HepG2 (cell line): ENCODE measurements around the gene GRIK4. TPM values are rescaled to one million over a fixed set of nuclear protein-coding genes. Genes with fewer than 3 reads are reported as not detected.
A peak's percentile ranks its signal among the peaks of the same experiment; 100 is the strongest.

Experiments used
- ADNP ChIP-seq: sonication (generic); formaldehyde crosslinking; IDR thresholded peaks from 2 replicates; pipeline ENCODE4 v1.4.0; 2020; ENCODE audit warnings: missing genetic modification reagents
- ARID5B ChIP-seq: IDR thresholded peaks from 2 replicates; pipeline ENCODE4 v1.4.0; 2020; ENCODE audit warnings: mild to moderate bottlenecking, missing genetic modification reagents
- ARNTL ChIP-seq: sonication (generic); formaldehyde crosslinking; IDR thresholded peaks from 2 replicates; pipeline ENCODE4 v1.4.0; 2020; ENCODE audit warnings: mild to moderate bottlenecking, missing genetic modification reagents
- CBFB ChIP-seq: sonication (generic); formaldehyde crosslinking; IDR thresholded peaks from 2 replicates; pipeline ENCODE4 v1.4.0; 2020; ENCODE audit warnings: missing genetic modification reagents
- CBX5 ChIP-seq: sonication (generic); formaldehyde crosslinking; IDR thresholded peaks from 2 replicates; pipeline ENCODE4 v1.4.0; 2020; ENCODE audit warnings: missing genetic modification reagents, borderline replicate concordance
- CEBPG ChIP-seq: IDR thresholded peaks from 2 replicates; pipeline ENCODE4 v1.6.1; 2016
- ELF4 ChIP-seq: sonication (generic); formaldehyde crosslinking; IDR thresholded peaks from 2 replicates; pipeline ENCODE4 v1.5.0; 2020; ENCODE audit warnings: missing genetic modification reagents, mild to moderate bottlenecking, moderate library complexity, borderline replicate concordance
- FOXK2 ChIP-seq: fragments of 450-650 bp; IDR thresholded peaks from 2 replicates; pipeline ENCODE4 v1.6.1; 2016
- HES4 ChIP-seq: sonication (generic); formaldehyde crosslinking; IDR thresholded peaks from 2 replicates; pipeline ENCODE4 v1.9.0; 2021; ENCODE audit warnings: mild to moderate bottlenecking, missing genetic modification reagents, borderline replicate concordance
- KLF9 ChIP-seq: IDR thresholded peaks from 2 replicates; pipeline ENCODE4 v1.6.1; 2016; ENCODE audit warnings: low read depth
- MAFF ChIP-seq: IDR thresholded peaks from 2 replicates; pipeline ENCODE4 v1.6.1; 2011; ENCODE audit warnings: low read depth, low read length, improper control_type of control experiment
- PLRG1 ChIP-seq: fragments of 450-650 bp; conservative IDR thresholded peaks from 2 replicates; pipeline ENCODE4 v1.6.1; 2016
- SNAPC2 ChIP-seq: sonication (generic); formaldehyde crosslinking; IDR thresholded peaks from 2 replicates; pipeline ENCODE4 v1.8.1; 2022; ENCODE audit warnings: mild to moderate bottlenecking, missing genetic modification reagents
- SOX5 ChIP-seq: IDR thresholded peaks from 2 replicates; pipeline ENCODE4 v1.6.1; 2016; ENCODE audit warnings: borderline replicate concordance
- SP4 ChIP-seq: sonication (generic); formaldehyde crosslinking; IDR thresholded peaks from 2 replicates; pipeline ENCODE4 v1.8.1; 2023; ENCODE audit warnings: mild to moderate bottlenecking, missing genetic modification reagents
- SRY ChIP-seq: sonication (generic); formaldehyde crosslinking; IDR thresholded peaks from 2 replicates; pipeline ENCODE4 v1.8.0; 2022; ENCODE audit warnings: mild to moderate bottlenecking, missing genetic modification reagents
- ZNF160 ChIP-seq: sonication (generic); formaldehyde crosslinking; IDR thresholded peaks from 2 replicates; pipeline ENCODE4 v1.8.0; 2022; ENCODE audit warnings: mild to moderate bottlenecking, inconsistent platforms, missing genetic modification reagents
- ZNF180 ChIP-seq: sonication (generic); formaldehyde crosslinking; IDR thresholded peaks from 2 replicates; pipeline ENCODE4 v1.4.0; 2020; ENCODE audit warnings: low read depth, missing genetic modification reagents, borderline replicate concordance
- ZNF703 ChIP-seq: sonication (generic); formaldehyde crosslinking; IDR thresholded peaks from 2 replicates; pipeline ENCODE4 v1.5.1; 2020; ENCODE audit warnings: missing genetic modification reagents, mild to moderate bottlenecking, moderate library complexity, borderline replicate concordance
- ZNF713 ChIP-seq: sonication (generic); formaldehyde crosslinking; IDR thresholded peaks from 2 replicates; pipeline ENCODE4 v1.4.0; 2020; ENCODE audit warnings: mild to moderate bottlenecking, missing genetic modification reagents
- polyA plus RNA-seq, 8 experiments: library from polyadenylated mRNA; depleted of rRNA in 3 of 8; stranded (reverse) in 7 of 8; unstranded in 1 of 8; fragments of >200 nt; fragmentation: Illumina TruSeq in 4 of 8; extraction: Trizol in 4 of 8; gene quantifications; 2 replicates each; pipeline versions ENCODE4 v1.2.1 to v1.2.3, GENCODE V29; 2011 to 2016; ENCODE audit warnings: low read depth in 4 of 8, missing spikeins in 1 of 8, mixed read lengths in 1 of 8; ENCODE audit not compliant: insufficient read depth in 1 of 8
- total RNA-seq, 5 experiments: library from RNA; depleted of rRNA; stranded (reverse); fragments of >200 nt; fragmentation: Illumina TruSeq; extraction: Trizol; gene quantifications; 2 replicates each; pipeline ENCODE4 v1.2.3, GENCODE V29; 2016; ENCODE audit warnings: low read depth in 1 of 5
- TF ChIP-seq, protein P1 (sequence below): sonication (generic); formaldehyde crosslinking; conservative IDR thresholded peaks from 2 replicates; pipeline ENCODE4 v1.8.1; 2023; ENCODE audit warnings: missing genetic modification reagents
- TF ChIP-seq, protein P2 (sequence below): sonication (generic); formaldehyde crosslinking; IDR thresholded peaks from 2 replicates; pipeline ENCODE4 v1.4.0; 2020; ENCODE audit warnings: missing genetic modification reagents, borderline replicate concordance
- TF ChIP-seq, protein P3 (sequence below): sonication (generic); formaldehyde crosslinking; IDR thresholded peaks from 2 replicates; pipeline ENCODE4 v1.8.0; 2022; ENCODE audit warnings: low read depth, missing genetic modification reagents
- TF ChIP-seq, protein P4 (sequence below): sonication (generic); formaldehyde crosslinking; IDR thresholded peaks from 2 replicates; pipeline ENCODE4 v1.8.0; 2022; ENCODE audit warnings: mild to moderate bottlenecking, missing genetic modification reagents, moderate library complexity

Gene GRIK4
- total and polyA plus RNA-seq, 2 of the 13 experiments (the other 11 are each of a cell fraction or from before 2014, with no cell fraction given), result 0.04 to 0.07 TPM

- TF ChIP-seq, protein P1, sequence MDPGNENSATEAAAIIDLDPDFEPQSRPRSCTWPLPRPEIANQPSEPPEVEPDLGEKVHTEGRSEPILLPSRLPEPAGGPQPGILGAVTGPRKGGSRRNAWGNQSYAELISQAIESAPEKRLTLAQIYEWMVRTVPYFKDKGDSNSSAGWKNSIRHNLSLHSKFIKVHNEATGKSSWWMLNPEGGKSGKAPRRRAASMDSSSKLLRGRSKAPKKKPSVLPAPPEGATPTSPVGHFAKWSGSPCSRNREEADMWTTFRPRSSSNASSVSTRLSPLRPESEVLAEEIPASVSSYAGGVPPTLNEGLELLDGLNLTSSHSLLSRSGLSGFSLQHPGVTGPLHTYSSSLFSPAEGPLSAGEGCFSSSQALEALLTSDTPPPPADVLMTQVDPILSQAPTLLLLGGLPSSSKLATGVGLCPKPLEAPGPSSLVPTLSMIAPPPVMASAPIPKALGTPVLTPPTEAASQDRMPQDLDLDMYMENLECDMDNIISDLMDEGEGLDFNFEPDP (CRISPR knock-in tag), result no peak
- TF ChIP-seq ZNF160 (no peak), CBX5 (no peak), SRY (CRISPR knock-in tag) (no peak), ZNF180 (CRISPR knock-in tag) (no peak), SOX5 (CRISPR knock-in tag) (peak; percentile 74; the same call in 1 of the 2 replicates), SP4 (CRISPR knock-in tag) (no peak), SNAPC2 (CRISPR knock-in tag) (no peak), ARNTL (CRISPR knock-in tag) (no peak), ZNF703 (CRISPR knock-in tag) (no peak), ZNF713 (CRISPR knock-in tag) (no peak), CBFB (CRISPR knock-in tag) (no peak), KLF9 (no peak), ELF4 (CRISPR knock-in tag) (no peak), HES4 (no peak), MAFF (no peak), PLRG1 (no peak), ADNP (CRISPR knock-in tag) (no peak), CEBPG (CRISPR knock-in tag) (peak; percentile 67), ARID5B (peak; percentile 61; the same call in 1 of the 2 replicates), FOXK2 (no peak)
- TF ChIP-seq, protein P2, sequence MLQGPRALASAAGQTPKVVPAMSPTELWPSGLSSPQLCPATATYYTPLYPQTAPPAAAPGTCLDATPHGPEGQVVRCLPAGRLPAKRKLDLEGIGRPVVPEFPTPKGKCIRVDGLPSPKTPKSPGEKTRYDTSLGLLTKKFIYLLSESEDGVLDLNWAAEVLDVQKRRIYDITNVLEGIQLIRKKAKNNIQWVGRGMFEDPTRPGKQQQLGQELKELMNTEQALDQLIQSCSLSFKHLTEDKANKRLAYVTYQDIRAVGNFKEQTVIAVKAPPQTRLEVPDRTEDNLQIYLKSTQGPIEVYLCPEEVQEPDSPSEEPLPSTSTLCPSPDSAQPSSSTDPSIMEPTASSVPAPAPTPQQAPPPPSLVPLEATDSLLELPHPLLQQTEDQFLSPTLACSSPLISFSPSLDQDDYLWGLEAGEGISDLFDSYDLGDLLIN, result no peak
- TF ChIP-seq, protein P3, sequence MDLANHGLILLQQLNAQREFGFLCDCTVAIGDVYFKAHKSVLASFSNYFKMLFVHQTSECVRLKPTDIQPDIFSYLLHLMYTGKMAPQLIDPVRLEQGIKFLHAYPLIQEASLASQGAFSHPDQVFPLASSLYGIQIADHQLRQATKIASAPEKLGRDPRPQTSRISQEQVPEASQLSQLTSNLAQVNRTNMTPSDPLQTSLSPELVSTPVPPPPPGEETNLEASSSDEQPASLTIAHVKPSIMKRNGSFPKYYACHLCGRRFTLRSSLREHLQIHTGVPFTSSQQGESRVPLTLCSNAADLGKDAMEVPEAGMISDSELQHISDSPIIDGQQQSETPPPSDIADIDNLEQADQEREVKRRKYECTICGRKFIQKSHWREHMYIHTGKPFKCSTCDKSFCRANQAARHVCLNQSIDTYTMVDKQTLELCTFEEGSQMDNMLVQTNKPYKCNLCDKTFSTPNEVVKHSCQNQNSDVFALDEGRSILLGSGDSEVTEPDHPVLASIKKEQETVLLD (CRISPR knock-in tag), result no peak
- TF ChIP-seq, protein P4, sequence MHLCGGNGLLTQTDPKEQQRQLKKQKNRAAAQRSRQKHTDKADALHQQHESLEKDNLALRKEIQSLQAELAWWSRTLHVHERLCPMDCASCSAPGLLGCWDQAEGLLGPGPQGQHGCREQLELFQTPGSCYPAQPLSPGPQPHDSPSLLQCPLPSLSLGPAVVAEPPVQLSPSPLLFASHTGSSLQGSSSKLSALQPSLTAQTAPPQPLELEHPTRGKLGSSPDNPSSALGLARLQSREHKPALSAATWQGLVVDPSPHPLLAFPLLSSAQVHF (CRISPR knock-in tag), result no peak
- TF ChIP-seq, all 625 proteins: peak for 31
Observed at GRCh38 chr11:120540744-120541465, 29.4 kb downstream of the GRIK4 start (continued).
